GM12891 (cell line): ENCODE results near the gene TEC.

Source experiments
- DNase-seq: peaks from one replicate; pipeline ENCODE4 v3.0.0; 2011; ENCODE audit warnings: low spot score; ENCODE audit not compliant: insufficient read length
- FAIRE-seq: peaks from 2 replicates; lab custom pipeline; 2011; peaks lifted over from hg19 to GRCh38; lab: Jason Lieb, UNC
- PAX5 ChIP-seq: IDR thresholded peaks from 2 replicates; pipeline ENCODE4 v1.6.1; 2011; ENCODE audit warnings: low read length, moderate library complexity, mild to moderate bottlenecking; ENCODE audit not compliant: insufficient read depth, severe bottlenecking
- POLR2A ChIP-seq: IDR thresholded peaks from 2 replicates; pipeline ENCODE4 v1.6.1; 2011; ENCODE audit warnings: low read depth, low read length, control low read depth
- POLR2AphosphoS5 ChIP-seq: IDR thresholded peaks from 2 replicates; pipeline ENCODE4 v1.6.1; 2011; ENCODE audit warnings: low read depth, low read length, control low read depth
- POU2F2 ChIP-seq: IDR thresholded peaks from 2 replicates; pipeline ENCODE4 v1.6.1; 2011; ENCODE audit warnings: low read depth, mild to moderate bottlenecking, control low read depth, low read length, moderate library complexity
- SPI1 ChIP-seq: IDR thresholded peaks from 2 replicates; pipeline ENCODE4 v1.6.1; 2011; ENCODE audit warnings: low read depth, low read length, control low read depth
- TAF1 ChIP-seq: IDR thresholded peaks from 2 replicates; pipeline ENCODE4 v1.6.1; 2011; ENCODE audit warnings: low read depth, low read length, control low read depth

Gene TEC

DNA sequence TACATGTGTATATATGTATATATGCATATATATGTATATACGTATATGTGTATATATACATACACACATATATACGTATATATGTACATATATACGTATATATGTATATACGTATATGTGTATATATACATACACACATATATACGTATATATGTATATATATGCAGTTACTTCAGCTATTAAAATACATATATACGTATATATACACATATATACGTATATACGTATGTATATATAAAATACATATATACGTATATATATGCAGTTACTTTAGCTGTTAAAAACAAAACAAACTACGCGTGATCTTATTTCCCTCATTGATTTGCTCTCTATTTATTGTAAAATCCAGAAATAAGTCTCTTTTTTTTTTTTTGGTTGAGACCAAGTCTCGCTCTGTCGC, 149.5 kb downstream of the TEC start:
- no peak for TF ChIP-seq POU2F2
- no peak for TF ChIP-seq SPI1
- TF ChIP-seq PAX5, result no peak
- FAIRE-seq (no peak), DNase-seq (no peak)

DNA sequence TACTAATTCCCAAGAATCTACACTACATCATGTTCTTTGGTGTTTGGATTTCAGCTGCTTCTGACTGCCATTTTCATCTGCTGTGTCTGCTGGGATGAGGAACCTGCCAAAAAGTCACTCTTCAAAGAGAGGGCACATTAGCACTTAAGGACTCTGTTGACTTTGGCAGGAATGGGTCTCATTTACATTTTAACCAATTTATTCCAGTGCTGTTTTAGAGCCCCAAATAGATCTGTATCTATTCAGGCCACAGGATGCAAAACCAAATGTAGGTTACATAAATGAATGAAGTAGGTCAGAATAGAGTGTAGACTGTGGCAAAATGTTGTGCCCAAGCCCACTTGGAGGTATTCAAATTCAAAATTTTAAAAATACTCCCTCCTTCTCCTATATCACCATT, 150.0 kb downstream of the TEC start:
- DNase-seq (no peak), FAIRE-seq (no peak)
- TF ChIP-seq POLR2A, result no peak
- TF ChIP-seq TAF1, result no peak
- no peak for TF ChIP-seq POU2F2
- TF ChIP-seq PAX5, result no peak
- TF ChIP-seq POLR2AphosphoS5, result no peak
- TF ChIP-seq SPI1, result no peak

DNA sequence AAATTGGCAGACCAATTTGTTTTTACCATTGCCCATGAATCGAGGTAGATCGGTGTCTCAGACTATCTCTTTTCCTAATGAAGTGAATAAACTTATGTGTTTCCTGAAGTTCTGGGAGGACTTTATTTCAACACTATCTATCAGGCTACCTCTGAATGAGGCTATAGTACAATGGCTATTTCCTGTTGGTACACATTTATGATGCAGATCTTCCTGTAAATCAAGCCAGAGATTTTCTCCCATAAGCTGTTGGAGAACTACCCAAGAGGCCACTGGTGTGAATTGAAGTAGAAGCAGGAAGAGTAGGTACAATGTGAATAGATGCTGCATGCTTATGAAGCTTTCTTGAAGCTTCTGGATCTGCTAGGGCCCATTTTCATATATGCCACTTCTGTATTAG, 151.6 kb downstream of the TEC start:
- FAIRE-seq (no peak), DNase-seq (no peak)
- TF ChIP-seq POU2F2, result no peak

DNA sequence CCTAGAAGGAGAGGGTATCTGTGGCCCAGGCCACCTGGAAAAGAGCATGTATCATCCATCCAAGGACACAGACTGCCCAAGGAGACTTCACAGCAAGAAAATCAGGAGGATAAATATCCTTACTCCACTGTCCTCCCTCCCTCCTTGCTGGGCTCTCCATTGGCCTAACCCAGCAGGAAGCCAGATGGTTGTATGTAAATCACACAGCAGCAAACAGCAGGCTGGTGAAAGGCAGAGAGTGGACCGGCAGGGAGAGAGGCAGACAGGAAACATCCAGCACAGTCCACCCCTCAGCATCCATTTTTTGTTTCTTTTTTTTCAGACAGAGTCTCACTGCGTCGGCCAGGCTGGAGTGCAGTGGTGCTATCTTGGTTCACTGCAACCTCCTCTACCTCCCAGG, 153.1 kb downstream of the TEC start:
- TF ChIP-seq PAX5, result no peak
- no peak for TF ChIP-seq POLR2AphosphoS5
- TF ChIP-seq SPI1, result no peak
- no peak for TF ChIP-seq POU2F2
- no peak for TF ChIP-seq POLR2A
- TF ChIP-seq TAF1, result no peak
- FAIRE-seq (no peak), DNase-seq (no peak)

DNA sequence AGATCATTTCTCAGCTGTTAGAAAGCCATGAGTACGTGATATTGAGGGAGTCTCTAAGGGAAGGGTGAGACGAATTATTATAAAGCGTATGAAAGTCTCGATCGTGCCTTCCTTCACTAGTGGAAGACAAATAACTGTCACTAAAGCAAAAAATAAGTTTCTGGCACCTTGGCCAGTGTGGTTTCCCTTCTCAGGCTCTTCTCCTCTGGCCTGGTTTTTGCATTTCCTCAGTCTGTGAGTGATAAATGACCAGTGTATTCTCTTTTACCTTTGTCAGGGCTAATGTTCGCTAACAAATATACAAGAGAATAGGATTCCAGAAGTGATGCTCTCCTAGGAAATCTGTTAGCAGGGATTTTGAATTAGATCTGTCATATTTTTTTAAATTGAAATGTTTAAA, 155.2 kb downstream of the TEC start:
- FAIRE-seq (no peak), DNase-seq (no peak)
- TF ChIP-seq TAF1, result no peak
- TF ChIP-seq PAX5, result no peak
- TF ChIP-seq POLR2A, result no peak
- no peak for TF ChIP-seq SPI1
- no peak for TF ChIP-seq POLR2AphosphoS5
- no peak for TF ChIP-seq POU2F2

DNA sequence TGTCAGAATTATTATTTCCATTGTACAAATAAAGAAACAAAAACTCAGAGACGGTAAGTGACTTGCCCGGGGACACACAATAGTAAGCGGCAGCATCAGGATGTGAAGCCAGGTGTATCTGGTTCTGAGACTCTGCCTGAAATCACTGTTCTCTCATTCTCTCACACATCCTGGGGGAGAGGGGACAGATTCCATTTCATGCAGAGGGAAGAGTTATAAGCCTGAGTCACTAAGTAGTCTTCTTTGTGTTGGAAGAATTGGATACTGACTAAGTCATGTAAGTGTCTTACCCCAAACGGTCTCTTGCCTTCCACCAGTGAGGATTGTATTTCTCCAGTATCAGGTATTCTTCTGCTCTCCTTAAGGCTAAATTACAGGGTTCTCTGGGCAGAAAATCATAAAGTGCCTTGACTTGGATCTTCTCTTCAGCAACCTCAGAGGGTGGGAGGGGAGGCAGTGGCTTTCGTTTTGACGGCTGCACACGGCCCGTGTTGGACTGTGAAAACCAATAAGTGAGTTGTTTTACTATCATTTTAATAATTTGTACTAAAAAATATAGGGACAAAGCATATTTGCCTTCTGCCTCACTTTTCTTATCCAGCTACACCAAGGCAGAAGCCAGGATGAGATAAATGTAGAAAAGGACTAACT, 157.5 kb downstream of the TEC start:
- DNase-seq, result no peak
- no peak for TF ChIP-seq SPI1
- TF ChIP-seq POLR2AphosphoS5, result no peak
- TF ChIP-seq PAX5, result no peak
- no peak for FAIRE-seq

DNA sequence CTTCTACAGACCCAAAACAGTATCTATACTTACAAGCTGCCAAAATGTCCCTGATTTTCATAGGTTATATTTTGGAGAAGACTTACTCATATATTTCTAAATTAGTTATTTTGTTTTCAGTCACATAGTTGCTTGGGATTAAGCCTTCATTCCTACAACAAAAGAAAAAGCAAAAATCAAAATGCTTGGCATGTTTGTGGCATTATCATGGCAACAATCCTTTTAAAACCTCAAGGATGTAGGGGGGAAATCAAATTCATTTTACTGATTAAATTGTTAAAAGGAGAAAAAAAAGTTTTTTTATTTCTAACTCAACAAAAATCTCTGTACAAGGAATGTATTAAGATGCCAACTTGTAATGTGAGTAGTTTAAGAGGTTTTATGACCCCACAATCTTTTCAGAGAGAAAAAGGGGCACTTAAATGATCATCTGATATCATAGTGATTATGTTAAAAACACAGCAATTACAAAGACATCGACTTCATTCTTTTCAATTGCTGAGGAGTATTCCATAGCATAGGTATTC, 159.1 kb downstream of the TEC start:
- TF ChIP-seq PAX5 (no peak), POU2F2 (no peak), POLR2AphosphoS5 (no peak), TAF1 (no peak), SPI1 (no peak), POLR2A (no peak)
- no peak for FAIRE-seq
- no peak for DNase-seq

DNA sequence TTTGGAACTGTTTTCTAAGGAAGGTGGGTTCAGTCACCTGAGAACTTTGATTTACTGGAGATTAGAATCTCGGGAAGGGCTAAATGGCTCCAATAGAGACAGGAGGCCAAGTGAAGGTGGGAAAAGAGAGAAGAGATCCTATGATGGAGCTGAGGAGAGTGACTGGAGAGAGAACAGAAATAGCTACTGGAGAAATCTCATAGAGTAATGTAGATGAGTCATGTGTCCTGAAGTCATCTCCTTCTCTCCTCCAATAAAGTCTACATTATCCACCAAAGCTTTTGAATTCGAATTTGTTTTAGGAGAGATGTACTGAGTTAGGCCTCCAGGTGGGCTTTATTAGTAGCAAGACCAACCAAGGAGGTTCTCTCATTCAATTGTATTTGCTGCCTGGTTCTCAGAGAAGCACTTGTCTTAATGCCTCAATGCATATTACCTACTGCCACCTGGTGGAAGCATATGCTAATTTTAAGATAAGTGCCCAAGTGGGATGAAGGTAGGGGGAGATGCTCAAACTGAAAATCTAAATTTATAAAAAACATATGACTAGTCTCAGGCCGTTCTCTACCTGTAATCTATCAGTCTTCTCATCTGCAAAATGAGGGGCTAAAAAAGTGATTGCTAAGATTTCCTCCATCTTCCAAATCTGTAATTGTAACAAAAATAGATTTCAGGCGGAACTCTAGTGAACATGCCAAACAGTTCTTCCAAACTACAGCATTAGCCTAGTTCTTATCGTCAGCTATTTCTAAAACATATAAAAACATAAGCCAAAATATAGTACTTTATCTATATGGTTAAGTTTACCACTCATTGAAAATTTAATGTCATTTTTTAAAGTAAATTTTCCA, 160.0 kb downstream of the TEC start:
- TF ChIP-seq TAF1 (no peak), POLR2AphosphoS5 (no peak), SPI1 (no peak), PAX5 (no peak), POU2F2 (no peak), POLR2A (no peak)
- DNase-seq, result peak; percentile 22

DNA sequence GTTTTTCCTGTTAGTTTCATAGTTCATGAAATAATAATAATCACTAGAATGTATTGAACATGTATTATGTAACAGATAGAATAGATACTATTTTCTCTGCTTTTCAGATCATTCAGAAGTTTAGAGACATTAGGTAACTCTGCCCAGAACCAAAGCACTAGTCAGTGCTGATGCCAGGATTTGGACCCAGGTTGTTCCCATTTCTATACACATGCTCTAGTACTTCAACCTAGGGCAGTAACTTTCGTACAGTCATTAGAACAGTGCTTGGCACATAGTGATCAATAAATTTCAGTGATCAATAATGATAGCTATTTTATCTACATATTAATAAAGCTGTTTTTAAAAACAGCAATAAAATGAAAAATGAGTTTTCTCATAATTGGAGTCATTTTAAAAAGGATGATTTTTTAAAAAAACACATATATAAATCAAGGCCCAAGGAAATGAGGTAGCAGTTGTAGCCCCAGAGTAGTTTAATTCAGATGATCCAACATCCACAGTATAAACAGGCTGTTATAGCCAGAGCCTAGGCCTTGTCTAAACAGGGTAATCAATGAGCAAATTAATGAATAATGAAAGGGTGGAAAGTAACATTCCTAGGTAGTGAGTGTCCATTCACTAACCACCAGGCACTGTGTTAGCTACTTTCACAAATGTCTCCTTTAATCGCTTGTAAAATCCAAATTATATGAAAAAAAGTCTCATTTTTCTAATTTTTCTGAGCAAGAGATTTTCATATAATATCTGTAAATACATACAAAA, 161.1 kb downstream of the TEC start:
- peak; percentile 52 for FAIRE-seq
- DNase-seq, result no peak

More for the DNA sequence above, 160.0 kb downstream of the TEC start:
- FAIRE-seq, result peak; percentile 74

More for the DNA sequence above, 161.1 kb downstream of the TEC start:
- no peak for TF ChIP-seq POLR2A
- no peak for TF ChIP-seq PAX5
- TF ChIP-seq POU2F2, result no peak
- no peak for TF ChIP-seq SPI1
- TF ChIP-seq TAF1, result no peak
- TF ChIP-seq POLR2AphosphoS5, result no peak
